Neural progenitor cell (in vitro differentiated cells): Measurements from ENCODE around the gene MICA. TPM values are rescaled to one million over a fixed set of nuclear protein-coding genes. Genes with fewer than 3 reads are reported as not detected.
"Not testable (repeated sequence)": the region's sequence is repeated elsewhere in the genome, so short reads cannot be mapped to it uniquely, and the experiment has no call there.

Source experiments
- DNase-seq: peaks from one replicate; pipeline ENCODE4 v3.0.0-alpha.2; 2016; ENCODE audit warnings: low spot score
- H2AFZ ChIP-seq: fragments of 200-600 bp; sonication (generic); replicated peaks from 2 replicates; pipeline ENCODE4 v1.6.1; 2016; ENCODE audit warnings: antibody characterized with exemption
- H3F3A ChIP-seq: fragments of 200-600 bp; sonication (generic); 2 replicates; pipeline ENCODE4 v1.6.1; 2016; ENCODE audit warnings: antibody characterized with exemption, low read depth
- H3K27ac ChIP-seq: fragments of 200-600 bp; sonication (generic); 2 replicates; pipeline ENCODE4 v1.5.1; 2016; ENCODE audit warnings: mild to moderate bottlenecking
- H3K27me3 ChIP-seq: fragments of 200-600 bp; sonication (generic); 2 replicates; pipeline ENCODE4 v1.6.1; 2016; ENCODE audit warnings: mild to moderate bottlenecking, moderate library complexity
- H3K36me3 ChIP-seq: fragments of 200-600 bp; sonication (generic); 2 replicates; pipeline ENCODE4 v1.5.1; 2016
- H3K4me1 ChIP-seq: fragments of 200-600 bp; sonication (generic); 2 replicates; pipeline ENCODE4 v1.6.1; 2016; ENCODE audit warnings: mixed run types
- H3K4me2 ChIP-seq: fragments of 200-600 bp; sonication (generic); 2 replicates; pipeline ENCODE4 v1.6.1; 2016
- H3K4me3 ChIP-seq: fragments of 200-600 bp; sonication (generic); 2 replicates; pipeline ENCODE4 v1.5.1; 2016
- H3K79me2 ChIP-seq: fragments of 200-600 bp; sonication (generic); 2 replicates; pipeline ENCODE4 v1.6.1; 2016; ENCODE audit warnings: low read depth
- H3K9ac ChIP-seq: fragments of 200-600 bp; sonication (generic); 2 replicates; pipeline ENCODE4 v1.6.1; 2016
- H3K9me3 ChIP-seq: fragments of 200-600 bp; sonication (generic); 2 replicates; pipeline ENCODE4 v1.5.1; 2016; ENCODE audit warnings: low read depth
- H4K20me1 ChIP-seq: fragments of 200-600 bp; sonication (generic); 2 replicates; pipeline ENCODE4 v1.6.1; 2016; ENCODE audit warnings: low read depth
- H3K27ac Mint-ChIP-seq: 3 replicates; pipeline ENCODE4 v1.8.0; 2021; ENCODE audit warnings: mixed read lengths
- H3K27me3 Mint-ChIP-seq: 2 replicates; pipeline ENCODE4 v1.8.0; 2022; ENCODE audit warnings: low read depth, mild to moderate bottlenecking, inconsistent platforms, moderate library complexity, mixed read lengths; ENCODE audit not compliant: insufficient read depth
- H3K36me3 Mint-ChIP-seq: 3 replicates; pipeline ENCODE4 v1.8.0; 2021; ENCODE audit warnings: mixed read lengths
- H3K4me1 Mint-ChIP-seq: 3 replicates; pipeline ENCODE4 v1.8.0; 2021; ENCODE audit warnings: mixed read lengths
- H3K4me3 Mint-ChIP-seq: 3 replicates; pipeline ENCODE4 v1.8.0; 2021; ENCODE audit warnings: mild to moderate bottlenecking, moderate library complexity, mixed read lengths
- H3K9me3 Mint-ChIP-seq: 3 replicates; pipeline ENCODE4 v1.8.0; 2020; ENCODE audit warnings: mixed read lengths
- EZH2 ChIP-seq: fragments of 200-600 bp; sonication (generic); IDR thresholded peaks from 2 replicates; pipeline ENCODE4 v1.6.1; 2017; ENCODE audit warnings: antibody characterized with exemption, mild to moderate bottlenecking, moderate library complexity
- EZH2phosphoT487 ChIP-seq: fragments of 200-600 bp; sonication (generic); IDR thresholded peaks from 2 replicates; pipeline ENCODE4 v1.6.1; 2017; ENCODE audit warnings: antibody characterized with exemption
- total RNA-seq: library from RNA; depleted of rRNA; stranded (reverse); fragments of >200 nt; gene quantifications from 2 replicates; pipeline ENCODE4 v1.2.3, GENCODE V29; 2015; ENCODE audit warnings: low replicate concordance
- TF ChIP-seq, protein P1 (sequence below): fragments of 200-600 bp; sonication (generic); IDR thresholded peaks from 2 replicates; pipeline ENCODE4 v1.5.1; 2017; ENCODE audit warnings: antibody characterized with exemption, mild to moderate bottlenecking

Gene MICA
- total RNA-seq, 1 donor from 2014 or later = 15.0 TPM

DNA sequence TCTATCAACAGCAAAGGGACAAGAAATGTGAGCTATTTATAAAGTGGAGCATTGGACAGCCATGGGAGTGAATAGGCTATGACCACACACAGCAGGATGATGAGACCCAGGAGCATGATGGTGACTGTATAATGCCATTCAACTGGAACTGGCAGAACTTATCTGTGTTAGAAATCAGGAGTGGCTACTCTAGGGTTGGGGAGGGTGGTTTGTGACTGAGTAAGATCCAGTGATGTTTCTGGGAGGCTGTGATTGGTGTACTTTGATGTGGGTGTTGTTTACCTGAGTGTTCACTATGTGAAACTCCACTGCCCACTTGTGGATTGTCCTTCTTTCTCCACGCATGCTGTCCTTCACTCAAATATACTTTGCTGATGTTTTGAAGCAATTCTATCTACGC, 34.9 kb upstream of the MICA start:
- Mint-ChIP-seq H3K4me3 (no peak overlapping the region), H3K27ac (no peak overlapping the region), H3K27me3 (peaks cover 9% of the 10 kb centered on the region), H3K4me1 (peaks cover 8% of the 10 kb centered on the region), H3K36me3 (no peaks in the 10 kb centered on the region), H3K9me3 (peaks cover 12% of the 10 kb centered on the region)
- Histone ChIP-seq H3K4me2 (no peak overlapping the region), H3K27ac (no peak overlapping the region), H3K36me3 (no peaks in the 10 kb centered on the region), H3K9ac (no peak overlapping the region), H2AFZ (no peak overlapping the region), H3K9me3 (no peaks in the 10 kb centered on the region), H3K27me3 (peaks cover 29% of the 10 kb centered on the region), H4K20me1 (no peaks in the 10 kb centered on the region), H3K4me1 (no peaks in the 10 kb centered on the region), H3K4me3 (no peak overlapping the region), H3K79me2 (no peaks in the 10 kb centered on the region), H3F3A (no peaks in the 10 kb centered on the region)
- no peak for TF ChIP-seq EZH2
- TF ChIP-seq EZH2phosphoT487 = no peak
- TF ChIP-seq, protein P1, sequence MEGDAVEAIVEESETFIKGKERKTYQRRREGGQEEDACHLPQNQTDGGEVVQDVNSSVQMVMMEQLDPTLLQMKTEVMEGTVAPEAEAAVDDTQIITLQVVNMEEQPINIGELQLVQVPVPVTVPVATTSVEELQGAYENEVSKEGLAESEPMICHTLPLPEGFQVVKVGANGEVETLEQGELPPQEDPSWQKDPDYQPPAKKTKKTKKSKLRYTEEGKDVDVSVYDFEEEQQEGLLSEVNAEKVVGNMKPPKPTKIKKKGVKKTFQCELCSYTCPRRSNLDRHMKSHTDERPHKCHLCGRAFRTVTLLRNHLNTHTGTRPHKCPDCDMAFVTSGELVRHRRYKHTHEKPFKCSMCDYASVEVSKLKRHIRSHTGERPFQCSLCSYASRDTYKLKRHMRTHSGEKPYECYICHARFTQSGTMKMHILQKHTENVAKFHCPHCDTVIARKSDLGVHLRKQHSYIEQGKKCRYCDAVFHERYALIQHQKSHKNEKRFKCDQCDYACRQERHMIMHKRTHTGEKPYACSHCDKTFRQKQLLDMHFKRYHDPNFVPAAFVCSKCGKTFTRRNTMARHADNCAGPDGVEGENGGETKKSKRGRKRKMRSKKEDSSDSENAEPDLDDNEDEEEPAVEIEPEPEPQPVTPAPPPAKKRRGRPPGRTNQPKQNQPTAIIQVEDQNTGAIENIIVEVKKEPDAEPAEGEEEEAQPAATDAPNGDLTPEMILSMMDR = no peak
- DNase-seq = no peak

DNA sequence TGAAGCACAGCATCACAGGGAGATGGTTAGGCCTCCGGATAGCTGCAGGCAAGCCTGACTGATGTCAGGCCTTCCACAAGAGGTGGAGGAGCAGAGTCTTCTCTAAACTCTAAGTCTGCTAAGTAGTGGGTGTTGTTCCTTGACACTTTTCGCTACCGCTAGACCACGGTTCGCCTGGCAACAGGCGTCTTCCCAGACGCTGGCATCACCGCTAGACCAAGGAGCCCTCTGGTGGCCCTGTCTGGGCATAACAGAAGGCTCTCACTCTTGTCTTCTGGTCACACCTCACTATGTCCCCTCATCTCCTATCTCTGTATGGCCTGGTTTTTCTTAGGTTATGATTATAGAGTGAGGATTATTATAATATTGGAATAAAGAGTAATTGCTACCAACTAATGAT, 29.3 kb upstream of the MICA start:
- not testable (repeated sequence) for H3K27ac ChIP-seq, H3K27me3 Mint-ChIP-seq

DNA sequence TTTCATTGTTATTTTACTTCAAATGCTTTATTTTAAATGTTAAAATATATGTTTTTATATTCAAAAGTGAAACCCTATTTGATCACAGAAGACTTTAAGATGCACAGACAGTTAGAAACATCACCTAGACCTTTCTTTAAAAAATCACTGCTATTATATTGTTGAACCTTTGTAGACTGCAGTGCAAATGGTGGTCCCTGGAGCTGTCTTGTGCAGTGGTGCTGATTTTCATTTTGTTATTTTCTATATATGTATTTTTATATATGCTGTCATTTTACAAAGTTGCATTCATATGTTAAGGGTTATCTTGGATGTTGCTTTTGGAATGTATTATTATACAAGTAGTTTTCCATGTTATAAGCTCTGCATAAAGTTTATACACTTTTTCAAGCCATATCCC, 27.7 kb upstream of the MICA start:
- no peak for DNase-seq
- Histone ChIP-seq H3K79me2 (no peaks in the 10 kb centered on the region), H3K27ac (no peak overlapping the region), H3K9me3 (no peaks in the 10 kb centered on the region), H3F3A (no peaks in the 10 kb centered on the region), H3K36me3 (no peaks in the 10 kb centered on the region), H3K27me3 (no peaks in the 10 kb centered on the region), H4K20me1 (no peaks in the 10 kb centered on the region), H2AFZ (no peak overlapping the region), H3K9ac (no peak overlapping the region), H3K4me3 (no peak overlapping the region), H3K4me2 (no peak overlapping the region), H3K4me1 (no peaks in the 10 kb centered on the region)
- TF ChIP-seq EZH2phosphoT487 (no peak), EZH2 (no peak)
- TF ChIP-seq, protein P1 = no peak
- Mint-ChIP-seq H3K4me1 (peaks cover 3% of the 10 kb centered on the region), H3K27me3 (peaks cover 3% of the 10 kb centered on the region), H3K4me3 (no peak overlapping the region), H3K27ac (no peak overlapping the region), H3K36me3 (no peaks in the 10 kb centered on the region), H3K9me3 (peaks cover 10% of the 10 kb centered on the region)

More for the DNA sequence above, 29.3 kb upstream of the MICA start:
- H3K79me2 ChIP-seq, H3K4me3 Mint-ChIP-seq, H3K4me1 ChIP-seq, H4K20me1 ChIP-seq, H3F3A ChIP-seq, H3K9me3 ChIP-seq, H3K27me3 ChIP-seq, H3K4me1 Mint-ChIP-seq, H3K36me3 Mint-ChIP-seq, H3K9ac ChIP-seq, H3K4me2 ChIP-seq, DNase-seq, H3K4me3 ChIP-seq, H2AFZ ChIP-seq, H3K36me3 ChIP-seq, H3K27ac Mint-ChIP-seq: not testable (repeated sequence)
- H3K9me3 Mint-ChIP-seq = peaks cover 12% of the 10 kb centered on the region

DNA sequence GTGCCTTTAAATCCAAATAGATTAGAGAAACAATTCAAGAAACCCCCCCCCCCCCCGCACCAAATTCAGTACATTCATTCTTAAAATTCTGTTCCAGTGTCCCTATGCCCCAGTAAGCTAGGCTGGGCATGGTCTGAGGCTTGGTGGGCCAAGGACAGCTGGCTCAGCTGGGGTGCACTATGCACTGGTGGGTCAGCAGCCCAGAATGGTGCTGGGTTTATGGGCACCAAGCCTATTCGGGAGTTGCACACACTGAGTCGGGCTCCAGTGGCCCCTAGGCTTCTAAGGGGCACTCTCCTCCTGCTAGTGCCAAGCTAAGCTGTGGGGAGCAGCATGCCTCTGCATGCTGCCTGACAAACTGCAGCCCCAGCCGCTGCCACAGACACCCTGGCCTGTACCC, 26.4 kb upstream of the MICA start:
- Histone ChIP-seq H3K27ac (no peak overlapping the region), H3K9me3 (no peaks in the 10 kb centered on the region), H3K36me3 (no peaks in the 10 kb centered on the region), H3F3A (no peaks in the 10 kb centered on the region), H3K4me2 (no peak overlapping the region), H4K20me1 (no peaks in the 10 kb centered on the region), H3K9ac (no peak overlapping the region), H3K27me3 (no peaks in the 10 kb centered on the region), H3K4me1 (no peaks in the 10 kb centered on the region), H3K79me2 (no peaks in the 10 kb centered on the region), H2AFZ (no peak overlapping the region), H3K4me3 (no peak overlapping the region)
- no peak for DNase-seq
- peaks cover 3% of the 10 kb centered on the region for H3K27me3 Mint-ChIP-seq
- H3K4me1 Mint-ChIP-seq = peaks cover 8% of the 10 kb centered on the region
- no peak overlapping the region for H3K27ac Mint-ChIP-seq
- peaks cover 8% of the 10 kb centered on the region for H3K9me3 Mint-ChIP-seq
- no peaks in the 10 kb centered on the region for H3K36me3 Mint-ChIP-seq
- H3K4me3 Mint-ChIP-seq = no peak overlapping the region
- TF ChIP-seq EZH2phosphoT487 = no peak
- TF ChIP-seq, protein P1 = no peak
- no peak for TF ChIP-seq EZH2
